Tibial nerve (tissue), 4 donors: Measurements from ENCODE around the gene NXPH3.
A peak's percentile ranks its signal among the peaks of the same experiment; 100 is the strongest.

Experiments
- EP300 ChIP-seq, 2 donors: sonication (generic); formaldehyde crosslinking; IDR thresholded peaks; one replicate each; pipeline ENCODE4 v1.6.1; 2017; ENCODE audit warnings: antibody characterized with exemption in 2 of 2, mild to moderate bottlenecking in 1 of 2
- POLR2A ChIP-seq, 2 donors: fragments of 450-650 bp; IDR thresholded peaks; one replicate each; pipeline ENCODE4 v1.6.1; 2017; ENCODE audit warnings: antibody characterized with exemption in 2 of 2, mild to moderate bottlenecking in 2 of 2, moderate library complexity in 2 of 2
- TF ChIP-seq, protein P1 (sequence below), 5 experiments: fragments of 200-600 bp in 3 of 5; fragments of 450-650 bp in 2 of 5; sonication (generic) in 3 of 5; IDR thresholded peaks; one replicate each; pipeline ENCODE4 v1.5.1; 2016 to 2019; ENCODE audit warnings: antibody characterized with exemption in 5 of 5, mild to moderate bottlenecking in 3 of 5, moderate library complexity in 2 of 5

DNA sequence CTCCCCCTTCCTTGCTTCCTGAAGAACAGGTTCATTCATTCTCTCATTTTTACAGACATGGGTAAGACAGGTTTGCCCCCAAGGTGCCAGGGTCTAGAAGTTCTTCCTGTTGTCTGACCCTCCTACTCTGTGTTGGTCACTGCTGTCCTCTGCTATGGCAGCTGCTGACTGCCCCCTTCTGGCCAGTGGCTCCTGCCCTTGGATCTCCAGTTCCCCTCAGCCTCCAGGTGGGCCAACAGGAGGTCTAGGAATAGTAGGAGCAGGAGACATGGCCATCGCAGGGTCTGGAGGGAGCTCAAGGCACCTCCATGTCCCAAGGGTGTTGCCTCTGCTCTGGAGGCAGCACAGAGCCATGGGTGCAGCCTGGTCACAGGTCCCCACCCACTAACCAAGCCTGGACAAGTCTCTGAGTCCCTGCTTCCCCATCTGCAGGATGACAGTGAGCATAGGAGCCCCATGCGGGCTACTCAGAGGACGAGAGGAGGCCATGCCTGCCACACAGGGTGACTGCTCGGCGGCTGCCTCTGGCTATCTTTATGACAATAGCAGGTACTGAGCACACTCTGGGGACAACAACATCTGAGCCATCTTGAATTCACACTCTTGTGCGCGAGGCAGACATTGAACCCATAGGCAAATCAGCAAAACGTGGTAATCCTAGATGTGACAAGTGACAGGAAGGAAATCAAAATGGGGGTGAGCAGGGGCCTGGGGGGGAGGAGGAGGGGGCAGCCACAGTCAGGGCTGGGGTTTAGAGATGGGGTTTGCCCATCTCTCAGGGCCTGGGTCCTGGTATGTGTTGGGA is 27.0 kb upstream of the NXPH3 start:
- TF ChIP-seq EP300 (IDR thresholded peaks at IDR 0.05) = no peak
- TF ChIP-seq, protein P1, sequence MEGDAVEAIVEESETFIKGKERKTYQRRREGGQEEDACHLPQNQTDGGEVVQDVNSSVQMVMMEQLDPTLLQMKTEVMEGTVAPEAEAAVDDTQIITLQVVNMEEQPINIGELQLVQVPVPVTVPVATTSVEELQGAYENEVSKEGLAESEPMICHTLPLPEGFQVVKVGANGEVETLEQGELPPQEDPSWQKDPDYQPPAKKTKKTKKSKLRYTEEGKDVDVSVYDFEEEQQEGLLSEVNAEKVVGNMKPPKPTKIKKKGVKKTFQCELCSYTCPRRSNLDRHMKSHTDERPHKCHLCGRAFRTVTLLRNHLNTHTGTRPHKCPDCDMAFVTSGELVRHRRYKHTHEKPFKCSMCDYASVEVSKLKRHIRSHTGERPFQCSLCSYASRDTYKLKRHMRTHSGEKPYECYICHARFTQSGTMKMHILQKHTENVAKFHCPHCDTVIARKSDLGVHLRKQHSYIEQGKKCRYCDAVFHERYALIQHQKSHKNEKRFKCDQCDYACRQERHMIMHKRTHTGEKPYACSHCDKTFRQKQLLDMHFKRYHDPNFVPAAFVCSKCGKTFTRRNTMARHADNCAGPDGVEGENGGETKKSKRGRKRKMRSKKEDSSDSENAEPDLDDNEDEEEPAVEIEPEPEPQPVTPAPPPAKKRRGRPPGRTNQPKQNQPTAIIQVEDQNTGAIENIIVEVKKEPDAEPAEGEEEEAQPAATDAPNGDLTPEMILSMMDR (IDR thresholded peaks at IDR 0.05) = peak; percentile 24 to 73 (median 50)
- TF ChIP-seq POLR2A (IDR thresholded peaks at IDR 0.05) = no peak
